ENCODE results near the gene CSF3R.

DNA sequence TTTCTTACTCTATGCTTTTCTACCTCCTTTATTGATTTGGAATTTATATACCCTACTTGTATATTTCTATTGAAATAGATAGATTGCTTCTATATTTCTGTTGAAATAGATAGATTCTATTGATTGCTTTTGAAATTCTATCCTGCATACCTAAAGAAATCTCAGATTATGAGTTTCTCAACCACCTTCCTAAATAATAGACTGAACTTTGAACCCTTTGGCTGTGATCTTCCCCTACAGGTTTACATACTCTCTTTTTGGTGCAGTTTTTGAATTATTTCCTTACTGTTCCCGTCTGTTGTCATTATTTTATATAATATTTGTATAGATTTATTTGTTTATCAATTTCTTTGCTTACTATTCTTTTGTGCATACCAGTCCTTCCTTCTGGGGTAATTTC, 20.4 kb upstream of the CSF3R start:
- TF ChIP-seq, protein P1, sequence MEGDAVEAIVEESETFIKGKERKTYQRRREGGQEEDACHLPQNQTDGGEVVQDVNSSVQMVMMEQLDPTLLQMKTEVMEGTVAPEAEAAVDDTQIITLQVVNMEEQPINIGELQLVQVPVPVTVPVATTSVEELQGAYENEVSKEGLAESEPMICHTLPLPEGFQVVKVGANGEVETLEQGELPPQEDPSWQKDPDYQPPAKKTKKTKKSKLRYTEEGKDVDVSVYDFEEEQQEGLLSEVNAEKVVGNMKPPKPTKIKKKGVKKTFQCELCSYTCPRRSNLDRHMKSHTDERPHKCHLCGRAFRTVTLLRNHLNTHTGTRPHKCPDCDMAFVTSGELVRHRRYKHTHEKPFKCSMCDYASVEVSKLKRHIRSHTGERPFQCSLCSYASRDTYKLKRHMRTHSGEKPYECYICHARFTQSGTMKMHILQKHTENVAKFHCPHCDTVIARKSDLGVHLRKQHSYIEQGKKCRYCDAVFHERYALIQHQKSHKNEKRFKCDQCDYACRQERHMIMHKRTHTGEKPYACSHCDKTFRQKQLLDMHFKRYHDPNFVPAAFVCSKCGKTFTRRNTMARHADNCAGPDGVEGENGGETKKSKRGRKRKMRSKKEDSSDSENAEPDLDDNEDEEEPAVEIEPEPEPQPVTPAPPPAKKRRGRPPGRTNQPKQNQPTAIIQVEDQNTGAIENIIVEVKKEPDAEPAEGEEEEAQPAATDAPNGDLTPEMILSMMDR (IDR thresholded peaks at IDR 0.05): no peak
- no peak for TF ChIP-seq POLR2A (IDR thresholded peaks at IDR 0.05)
- no peak for TF ChIP-seq POLR2AphosphoS5 (IDR thresholded peaks at IDR 0.05)

Measured in prostate gland (tissue), 2 donors.